Effector CD4-positive, alpha-beta T cell (primary cell): ENCODE results near the gene PRKAB2.
"Not testable (repeated sequence)": the region's sequence is repeated elsewhere in the genome, so short reads cannot be mapped to it uniquely, and the experiment has no call there.

ENCODE experiments used
- DNase-seq: peaks from one replicate; pipeline ENCODE4 v3.0.0-alpha.2; 2020

Gene PRKAB2

GRCh38 chr1:147109041-147109440 is 63.2 kb downstream of the PRKAB2 start:
- DNase-seq = no peak

GRCh38 chr1:147106407-147106881 is 65.8 kb downstream of the PRKAB2 start:
- not testable (repeated sequence) for DNase-seq

- DNase-seq = no peak
Observed at GRCh38 chr1:147105909-147106308, 66.4 kb downstream of the PRKAB2 start.
